K562 (cell line): ENCODE measurements around the gene CCDC136. TPM values are rescaled to one million over a fixed set of nuclear protein-coding genes. Genes with fewer than 3 reads are reported as not detected.

Experiments
- MBD2 ChIP-seq: sonication (generic); IDR thresholded peaks from 2 replicates; pipeline ENCODE4 v1.6.1; 2016; ENCODE audit warnings: low read depth, borderline replicate concordance
- NCOA4 ChIP-seq: fragments of 450-650 bp; IDR thresholded peaks from 2 replicates; pipeline ENCODE4 v1.6.1; 2018; ENCODE audit warnings: mild to moderate bottlenecking; ENCODE audit not compliant: partially characterized antibody
- PRMT5 ChIP-seq: sonication (generic); formaldehyde crosslinking; IDR thresholded peaks from 2 replicates; pipeline ENCODE4 v1.5.0; 2020; ENCODE audit warnings: missing genetic modification reagents
- RUNX1 ChIP-seq: sonication (generic); IDR thresholded peaks from 2 replicates; pipeline ENCODE4 v1.6.1; 2016; ENCODE audit warnings: antibody characterized with exemption, low read depth
- ZBTB40 ChIP-seq, 2 experiments: fragments of 450-650 bp in 1 of 2; sonication (generic) in 1 of 2; formaldehyde crosslinking in 1 of 2; IDR thresholded peaks; 2 replicates each; pipeline versions ENCODE4 v1.7.1 to v1.9.0; 2016 to 2022; ENCODE audit warnings: inconsistent platforms in 1 of 2, mild to moderate bottlenecking in 1 of 2, missing genetic modification reagents in 1 of 2
- ZNF444 ChIP-seq: fragments of 250-450 bp; sonication (Bioruptor Pico); IDR thresholded peaks from 2 replicates; pipeline ENCODE4 v1.4.0; 2020; ENCODE audit warnings: mild to moderate bottlenecking, moderate library complexity
- polyA plus RNA-seq, 8 experiments: library from polyadenylated mRNA; depleted of rRNA in 4 of 8; stranded (reverse) in 5 of 8; unstranded in 3 of 8; fragments of >200 nt; fragmentation: Nextera tagmentation in 2 of 8; fragmentation: Illumina TruSeq in 1 of 8; extraction: Ambion mirVana in 2 of 8; extraction: Trizol in 1 of 8; gene quantifications; 2 replicates each; pipeline versions ENCODE4 v1.2.1 to v1.2.3, GENCODE V29; 2011 to 2014; ENCODE audit warnings: inconsistent platforms in 1 of 8, missing spikeins in 1 of 8
- total RNA-seq, 7 experiments: library from RNA; depleted of rRNA in 6 of 7; stranded (reverse); fragments of >200 nt in 6 of 7; fragmentation: Illumina TruSeq in 2 of 7; extraction: Trizol in 2 of 7; gene quantifications; 2 replicates each; pipeline versions ENCODE4 v1.2.1 to v1.2.3, GENCODE V29; 2011 to 2021; ENCODE audit warnings: low replicate concordance in 1 of 7

CCDC136 gene
- total and polyA plus RNA-seq, 9 of the 15 experiments (the other 6 are each of a cell fraction or from before 2014, with no cell fraction given), result 2.4 to 40.8 (median 26.5) TPM

GRCh38 chr7:128752251-128752650 lies 39.5 kb upstream of the CCDC136 start (continued):
- TF ChIP-seq ZBTB40 (IDR thresholded peaks at IDR 0.05), result no peak
- no peak for TF ChIP-seq ZBTB40 (CRISPR knock-in tag; IDR thresholded peaks at IDR 0.05)
- no peak for TF ChIP-seq PRMT5
- TF ChIP-seq NCOA4, result no peak
- TF ChIP-seq MBD2, result no peak
- no peak for TF ChIP-seq RUNX1
- TF ChIP-seq ZNF444, result no peak
- TF ChIP-seq, all 486 proteins: peak for 0
